ENCODE results near the gene SRP14.
"Not testable (repeated sequence)": the region's sequence is repeated elsewhere in the genome, so short reads cannot be mapped to it uniquely, and the experiment has no call there.

Gene SRP14

GRCh38 chr15:40048926-40049475 is 10.0 kb upstream of the SRP14 start:
- DNase-seq, result no peak

GRCh38 chr15:40048211-40048792 is 9.3 kb upstream of the SRP14 start:
- no peak for DNase-seq

GRCh38 chr15:40047415-40048210 is 8.6 kb upstream of the SRP14 start:
- DNase-seq, result no peak

- no peak for DNase-seq
Measured at GRCh38 chr15:40046721-40047414, 7.9 kb upstream of the SRP14 start.

- DNase-seq, result peak; percentile 54 to 74
Measured at GRCh38 chr15:40045572-40046217, 6.7 kb upstream of the SRP14 start.

GRCh38 chr15:40044717-40045571 is 6.0 kb upstream of the SRP14 start:
- DNase-seq, result peak; percentile 69 to 92

GRCh38 chr15:40043927-40044716 is 5.1 kb upstream of the SRP14 start:
- DNase-seq, result no peak

GRCh38 chr15:40042791-40043320 is 3.9 kb upstream of the SRP14 start:
- no peak for DNase-seq

- DNase-seq, result no peak
Measured at GRCh38 chr15:40040770-40041169, 1.8 kb upstream of the SRP14 start.

GRCh38 chr15:40040293-40040635 is 1.3 kb upstream of the SRP14 start:
- DNase-seq, result no peak

- peak in 1 of 2 experiments; percentile 45 for DNase-seq
Measured at GRCh38 chr15:40038275-40038637, 725 bp downstream of the SRP14 start.

GRCh38 chr15:40037721-40038120 is 1.3 kb downstream of the SRP14 start:
- DNase-seq, result no peak

- DNase-seq, result not testable (repeated sequence)
Measured at GRCh38 chr15:40035182-40035581, 3.8 kb downstream of the SRP14 start.

GRCh38 chr15:40034186-40034946 is 4.6 kb downstream of the SRP14 start:
- DNase-seq, result no peak

GRCh38 chr15:40032125-40032839 is 6.7 kb downstream of the SRP14 start:
- DNase-seq, result peak; percentile 88 to 90

GRCh38 chr15:40031300-40031699 is 7.7 kb downstream of the SRP14 start:
- no peak for DNase-seq

GRCh38 chr15:40029979-40030893 is 8.7 kb downstream of the SRP14 start:
- peak in 1 of 2 experiments; percentile 61 for DNase-seq

- DNase-seq, result no peak
Measured at GRCh38 chr15:40028853-40029252, 10.1 kb downstream of the SRP14 start.

GRCh38 chr15:40028193-40028592 is 10.8 kb downstream of the SRP14 start:
- no peak for DNase-seq
